Stimulated activated CD4-positive, alpha-beta T cell treated with anti-CD3 and anti-CD28 coated beads, Interleukin-1b, Interleukin-23, amount 100 ng/mL, for 4 hours (primary cell): ENCODE data around the gene STK35.

ENCODE experiments used
- DNase-seq, 2 donors: peaks; one replicate each; pipeline ENCODE4 v3.0.0-alpha.2; 2020; ENCODE audit warnings: low read depth in 2 of 2

STK35 gene

GRCh38 chr20:2101057-2101864, at the start of gene STK35:
Gene STK35 (plus strand): TSS chr20:2101827. CDS start chr20:2101882, 55 bp downstream.
- no peak for DNase-seq

GRCh38 chr20:2051946-2052345, 49.7 kb upstream of the STK35 start:
- no peak for DNase-seq

- DNase-seq = no peak
Observed at GRCh38 chr20:2052741-2053140, 48.9 kb upstream of the STK35 start.

- DNase-seq = no peak
Observed at GRCh38 chr20:2053615-2054014, 48.0 kb upstream of the STK35 start.

GRCh38 chr20:2054911-2055310, 46.7 kb upstream of the STK35 start:
- no peak for DNase-seq

- DNase-seq = no peak
Observed at GRCh38 chr20:2059411-2059810, 42.2 kb upstream of the STK35 start.

GRCh38 chr20:2065099-2065498, 36.5 kb upstream of the STK35 start:
- no peak for DNase-seq

- DNase-seq = no peak
Observed at GRCh38 chr20:2066461-2067122, 35.0 kb upstream of the STK35 start.

- DNase-seq = no peak
Observed at GRCh38 chr20:2080532-2081224, 20.9 kb upstream of the STK35 start.

- DNase-seq = no peak
Observed at GRCh38 chr20:2084703-2085102, 16.9 kb upstream of the STK35 start.

- DNase-seq = no peak
Observed at GRCh38 chr20:2086177-2086979, 15.2 kb upstream of the STK35 start.

GRCh38 chr20:2086980-2087377, 14.6 kb upstream of the STK35 start:
- DNase-seq = no peak

GRCh38 chr20:2088891-2089290, 12.7 kb upstream of the STK35 start:
- DNase-seq = no peak

- no peak for DNase-seq
Observed at GRCh38 chr20:2089447-2089846, 12.2 kb upstream of the STK35 start.

- no peak for DNase-seq
Observed at GRCh38 chr20:2093159-2093781, 8.4 kb upstream of the STK35 start.

GRCh38 chr20:2093883-2094282, 7.7 kb upstream of the STK35 start:
- no peak for DNase-seq

GRCh38 chr20:2101865-2102584, 398 bp downstream of the STK35 start:
- peak; percentile 81 for DNase-seq

GRCh38 chr20:2102585-2103460, 1.2 kb downstream of the STK35 start:
- peak; percentile 60 to 71 for DNase-seq

- no peak for DNase-seq
Observed at GRCh38 chr20:2103461-2104153, 2.0 kb downstream of the STK35 start.
